GM12878 (cell line): ENCODE measurements around the gene GLIPR2. TPM values are rescaled to one million over a fixed set of nuclear protein-coding genes. Genes with fewer than 3 reads are reported as not detected.

ENCODE experiments used
- ATAC-seq: fragments of 200-7000 bp; cut with Tn5 transposase; 3 replicates; pipeline ENCODE4 v1.9.1; 2020; ENCODE audit warnings: mild to moderate bottlenecking, moderate library complexity
- BruUV-seq: library from RNA; stranded (reverse); fragments of 400-500 nt; replicated peaks from 2 replicates; lab custom pipeline; 2021; lab: Mats Ljungman, UMichigan
- CTCF ChIA-PET: fragments of 300-600 bp; sonication (Branson Sonifier 250); formaldehyde crosslinking; extraction: SDS; loops from one replicate; lab custom pipeline; 2021; ENCODE audit warnings: inconsistent platforms; lab: Yijun Ruan, JAX
- POLR2A ChIA-PET: fragments of 350-600 bp; formaldehyde crosslinking; extraction: SDS; loops from one replicate; lab custom pipeline; 2021; ENCODE audit warnings: inconsistent platforms; lab: Charles Lee
- RAD21 ChIA-PET: fragments of 300-600 bp; sonication (Branson Sonifier 250); formaldehyde crosslinking; loops from one replicate; lab custom pipeline; 2023; ENCODE audit warnings: antibody characterized with exemption; ENCODE audit not compliant: unreplicated experiment; lab: Charles Lee
- SMC1A ChIA-PET: fragments of 300-600 bp; sonication (Branson Sonifier 250); formaldehyde crosslinking; loops from one replicate; lab custom pipeline; 2023; ENCODE audit not compliant: unreplicated experiment, uncharacterized antibody; lab: Charles Lee
- DNase-seq: peaks from one replicate; pipeline ENCODE4 v3.0.0-alpha.2; 2011; ENCODE audit warnings: low read depth, low spot score
- FAIRE-seq: peaks from 3 replicates; lab custom pipeline; 2011; peaks lifted over from hg19 to GRCh38; lab: Jason Lieb, UNC
- H2AFZ ChIP-seq: 2 replicates; pipeline ENCODE4 v1.6.0; 2011; ENCODE audit warnings: low read depth, low read length, control low read depth; ENCODE audit not compliant: control insufficient read depth
- H3K27ac ChIP-seq: 2 replicates; pipeline ENCODE4 v1.5.1; 2011; ENCODE audit warnings: control low read depth; ENCODE audit not compliant: control insufficient read depth, insufficient read depth
- H3K27me3 ChIP-seq, 2 experiments: replicated peaks in 1 of 2; 2 replicates each; pipeline versions ENCODE4 v1.6.0 to v1.6.1; 2011; ENCODE audit warnings: low read length in 1 of 2; ENCODE audit not compliant: control insufficient read depth in 2 of 2, insufficient read depth in 2 of 2
- H3K36me3 ChIP-seq, 2 experiments: 2 replicates each; pipeline ENCODE4 v1.5.1; 2011; ENCODE audit warnings: low read length in 1 of 2; ENCODE audit not compliant: control insufficient read depth in 2 of 2, insufficient read depth in 2 of 2
- H3K4me1 ChIP-seq: 2 replicates; pipeline ENCODE4 v1.6.1; 2011; ENCODE audit warnings: mild to moderate bottlenecking, low read length, moderate library complexity, mixed read lengths; ENCODE audit not compliant: control insufficient read depth, insufficient read depth
- H3K4me2 ChIP-seq: 2 replicates; pipeline ENCODE4 v1.6.0; 2011; ENCODE audit warnings: control low read depth; ENCODE audit not compliant: control insufficient read depth, insufficient read depth
- H3K4me3 ChIP-seq: fragments of 200-600 bp; sonication (generic); 2 replicates; pipeline ENCODE4 v1.5.1; 2016
- H3K79me2 ChIP-seq: 2 replicates; pipeline ENCODE4 v1.6.0; 2011; ENCODE audit warnings: low read length; ENCODE audit not compliant: control insufficient read depth, insufficient read depth
- H3K9ac ChIP-seq: 2 replicates; pipeline ENCODE4 v1.8.0; 2011; ENCODE audit warnings: low read length, control low read depth, mixed read lengths; ENCODE audit not compliant: control insufficient read depth, insufficient read depth
- H3K9me3 ChIP-seq: replicated peaks from 3 replicates; pipeline ENCODE4 v1.5.1; 2011; ENCODE audit warnings: mild to moderate bottlenecking, low read length; ENCODE audit not compliant: control insufficient read depth, insufficient read depth
- H4K20me1 ChIP-seq: 2 replicates; pipeline ENCODE4 v1.6.0; 2011; ENCODE audit not compliant: control insufficient read depth, insufficient read depth
- CEBPB ChIP-seq, 2 experiments: fragments of 150-350 bp in 1 of 2; IDR thresholded peaks; 2 replicates each; pipeline ENCODE4 v1.6.1; 2012 to 2014; ENCODE audit warnings: low read depth in 2 of 2, low read length in 2 of 2, borderline replicate concordance in 1 of 2, inconsistent platforms in 1 of 2
- EGR1 ChIP-seq, 2 experiments: IDR thresholded peaks; 1 replicate in 1 of 2; 2 replicates in 1 of 2; pipeline ENCODE4 v1.6.1; 2011 to 2012; ENCODE audit warnings: low read depth in 2 of 2, low read length in 2 of 2, borderline replicate concordance in 1 of 2, mild to moderate bottlenecking in 1 of 2, moderate library complexity in 1 of 2
- FOXK2 ChIP-seq: fragments of 450-650 bp; IDR thresholded peaks from 2 replicates; pipeline ENCODE4 v1.6.1; 2017; ENCODE audit warnings: mild to moderate bottlenecking, moderate library complexity
- MXI1 ChIP-seq: fragments of 150-350 bp; IDR thresholded peaks from 2 replicates; pipeline ENCODE4 v1.6.1; 2011; ENCODE audit warnings: low read depth, mild to moderate bottlenecking, inconsistent platforms, low read length, improper control_type of control experiment
- NFXL1 ChIP-seq: fragments of 450-650 bp; IDR thresholded peaks from 2 replicates; pipeline ENCODE4 v1.6.1; 2017; ENCODE audit warnings: antibody characterized with exemption, mild to moderate bottlenecking, borderline replicate concordance
- NFYB ChIP-seq: IDR thresholded peaks from 2 replicates; pipeline ENCODE4 v1.6.1; 2011; ENCODE audit warnings: low read depth, mild to moderate bottlenecking, low read length, improper control_type of control experiment, moderate library complexity; ENCODE audit not compliant: insufficient read depth
- POU2F2 ChIP-seq: IDR thresholded peaks from 3 replicates; pipeline ENCODE4 v1.6.1; 2011; ENCODE audit warnings: low read depth, mild to moderate bottlenecking, low read length, borderline replicate concordance
- RELB ChIP-seq: fragments of 450-650 bp; IDR thresholded peaks from 2 replicates; pipeline ENCODE4 v1.6.1; 2017; ENCODE audit warnings: low read depth, mild to moderate bottlenecking, moderate library complexity
- REST ChIP-seq: IDR thresholded peaks from 2 replicates; pipeline ENCODE4 v1.6.1; 2012; ENCODE audit warnings: mild to moderate bottlenecking, low read depth, low read length
- SIN3A ChIP-seq: IDR thresholded peaks from 2 replicates; pipeline ENCODE4 v1.6.1; 2012; ENCODE audit warnings: low read depth, low read length, improper control_type of control experiment
- TARDBP ChIP-seq: IDR thresholded peaks from 2 replicates; pipeline ENCODE4 v1.6.1; 2016; ENCODE audit warnings: borderline replicate concordance
- TCF7 ChIP-seq: IDR thresholded peaks from 2 replicates; pipeline ENCODE4 v1.6.1; 2014; ENCODE audit warnings: antibody characterized with exemption, borderline replicate concordance
- ZNF24 ChIP-seq: fragments of 450-650 bp; IDR thresholded peaks from 2 replicates; pipeline ENCODE4 v1.6.1; 2017; ENCODE audit warnings: antibody characterized with exemption, mild to moderate bottlenecking
- ZNF274 ChIP-seq: IDR thresholded peaks from one replicate; pipeline ENCODE4 v1.8.0; 2011; ENCODE audit not compliant: insufficient read length, insufficient read depth
- WGBS: methylation state at CpG from one replicate; pipeline ENCODE4 v1.1.6; 2016; ENCODE audit warnings: low lambda C conversion rate; ENCODE audit not compliant: insufficient replicate concordance, insufficient coverage; ENCODE audit errors: missing lambda C conversion rate; 5-methylcytosine and 5-hydroxymethylcytosine counted together
- in situ Hi-C: fragments of 300-500 bp; cut with MboI; formaldehyde crosslinking; loops from 9 replicates; pipeline ENCODE4 v1.14.3; 2018; ENCODE audit warnings: mixed read lengths
- intact Hi-C: fragments of 100-400 bp; cut with micrococcal nuclease; formaldehyde crosslinking; loops from one replicate; pipeline ENCODE4 v1.14.2; 2022; ENCODE audit not compliant: unreplicated experiment
- polyA plus RNA-seq, 11 experiments: library from polyadenylated mRNA; depleted of rRNA in 4 of 11; unstranded in 6 of 11; stranded (reverse) in 5 of 11; fragments of >200 nt; fragmentation: Nextera tagmentation in 4 of 11; fragmentation: Illumina TruSeq in 1 of 11; extraction: Ambion mirVana in 4 of 11; extraction: Trizol in 1 of 11; gene quantifications; 1 replicate in 1 of 11; 2 replicates in 10 of 11; pipeline versions ENCODE4 v1.2.1 to v1.2.3, GENCODE V29; 2011 to 2016; ENCODE audit warnings: inconsistent platforms in 2 of 11, missing spikeins in 2 of 11, low read depth in 1 of 11
- total RNA-seq, 4 experiments: library from RNA; depleted of rRNA in 3 of 4; stranded (reverse); fragments of >200 nt in 3 of 4; fragmentation: Illumina TruSeq in 1 of 4; extraction: Trizol in 1 of 4; gene quantifications; 2 replicates each; pipeline versions ENCODE4 v1.2.1 to v1.2.3, GENCODE V29; 2013 to 2021
- TF ChIP-seq, protein P1 (sequence below): fragments of 150-350 bp; IDR thresholded peaks from 2 replicates; pipeline ENCODE4 v1.6.1; 2014; ENCODE audit warnings: mild to moderate bottlenecking, low read depth, low read length

Gene GLIPR2
- total and polyA plus RNA-seq, 10 of the 15 experiments (the other 5 are each of a cell fraction or from before 2014, with no cell fraction given): 0.41 to 3.5 (median 2.2) TPM

DNA sequence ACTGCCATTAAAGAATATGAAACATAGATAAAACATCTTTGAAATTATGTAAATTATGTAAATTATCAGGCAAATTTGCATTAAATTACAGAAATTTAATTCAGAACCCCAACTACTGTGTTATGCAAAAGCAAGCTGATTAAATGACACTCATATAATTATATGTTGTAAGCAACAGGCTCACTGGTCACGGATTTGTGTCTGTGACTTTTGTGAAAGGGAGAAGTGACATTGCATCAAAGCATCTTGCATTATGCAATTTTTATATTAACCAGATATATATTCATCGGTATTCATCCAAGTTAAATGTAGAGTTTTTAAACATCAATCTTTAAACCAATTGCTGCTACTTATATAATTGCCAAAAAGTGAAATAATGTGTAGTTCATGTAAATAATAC lies 13.0 kb upstream of the GLIPR2 start (continued):
- TF ChIP-seq REST (no peak), RELB (no peak), ZNF24 (no peak), EGR1 (IDR thresholded peaks at IDR 0.05; ENCODE audit: borderline replicate concordance in 1 of 2, low read depth in 2 of 2, low read length in 2 of 2) (no peak)

- H3K36me3 ChIP-seq: no peaks in the 10 kb centered on the region
- no peak overlapping the region for H2AFZ ChIP-seq
- H3K4me2 ChIP-seq: no peak overlapping the region
- ChIA-PET SMC1A (interaction anchor here (0.8 to 1.5 kb wide), 3 partner anchors 14 to 42 kb away, joined by 3 to 4 read pairs (median 3); no protein-coding TSS in a partner anchor), POLR2A (no interaction called here), CTCF (interaction anchor here (1.2 to 2.6 kb wide), 2 partner anchors 10 to 22 kb away, joined by 3 to 17 read pairs; no protein-coding TSS in a partner anchor), RAD21 (no interaction called here)
- in situ Hi-C loops: no loop called here
- DNase-seq (no peak), ATAC-seq (no peak), FAIRE-seq (no peak)
- H3K27ac ChIP-seq: no peak overlapping the region
- no peaks in the 10 kb centered on the region for H3K9me3 ChIP-seq
- no TSS peak for BruUV-seq
- 31% methylated on average over 10 of the region's 10 CpGs for WGBS
- no peak overlapping the region for H3K9ac ChIP-seq
- H3K27me3 ChIP-seq: peaks cover 0 to 2% of the 10 kb centered on the region in 2 experiments; a peak in 2 of 4 replicates
- intact Hi-C loops: no loop called here
- H3K4me3 ChIP-seq: no peak overlapping the region
- no peaks in the 10 kb centered on the region for H4K20me1 ChIP-seq
- no peaks in the 10 kb centered on the region for H3K79me2 ChIP-seq
- H3K4me1 ChIP-seq: no peaks in the 10 kb centered on the region; the same call in 1 of the 2 replicates
- no peak for TF ChIP-seq ZNF274
- TF ChIP-seq NFXL1: no peak
- no peak for TF ChIP-seq MXI1
- TF ChIP-seq SIN3A: no peak
- no peak for TF ChIP-seq CEBPB (IDR thresholded peaks at IDR 0.05; ENCODE audit: borderline replicate concordance in 1 of 2, low read depth in 2 of 2, low read length in 2 of 2)
- TF ChIP-seq TARDBP: no peak
- TF ChIP-seq TCF7: no peak
- TF ChIP-seq, protein P1, sequence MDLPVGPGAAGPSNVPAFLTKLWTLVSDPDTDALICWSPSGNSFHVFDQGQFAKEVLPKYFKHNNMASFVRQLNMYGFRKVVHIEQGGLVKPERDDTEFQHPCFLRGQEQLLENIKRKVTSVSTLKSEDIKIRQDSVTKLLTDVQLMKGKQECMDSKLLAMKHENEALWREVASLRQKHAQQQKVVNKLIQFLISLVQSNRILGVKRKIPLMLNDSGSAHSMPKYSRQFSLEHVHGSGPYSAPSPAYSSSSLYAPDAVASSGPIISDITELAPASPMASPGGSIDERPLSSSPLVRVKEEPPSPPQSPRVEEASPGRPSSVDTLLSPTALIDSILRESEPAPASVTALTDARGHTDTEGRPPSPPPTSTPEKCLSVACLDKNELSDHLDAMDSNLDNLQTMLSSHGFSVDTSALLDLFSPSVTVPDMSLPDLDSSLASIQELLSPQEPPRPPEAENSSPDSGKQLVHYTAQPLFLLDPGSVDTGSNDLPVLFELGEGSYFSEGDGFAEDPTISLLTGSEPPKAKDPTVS: no peak
- no peak for TF ChIP-seq POU2F2
- no peak for TF ChIP-seq NFYB
- TF ChIP-seq FOXK2: no peak
These were observed 11.3 kb upstream of the GLIPR2 start for GRCh38 chr9:36125062-36125855.
